Skin of body (tissue), 2 donors: ENCODE measurements around the gene COL17A1. TPM values are rescaled to one million over a fixed set of nuclear protein-coding genes. Genes with fewer than 3 reads are reported as not detected.

Source experiments
- DNase-seq: peaks from one replicate; lab custom pipeline; 2025; lab: John Stamatoyannopoulos, UW
- total RNA-seq: library from RNA; depleted of rRNA; stranded (reverse); fragments of >200 nt; gene quantifications from one replicate; pipeline ENCODE4 v1.2.3, GENCODE V29; 2014

COL17A1 gene
- total RNA-seq, 1 donor from 2014 or later = 128 TPM

DNA sequence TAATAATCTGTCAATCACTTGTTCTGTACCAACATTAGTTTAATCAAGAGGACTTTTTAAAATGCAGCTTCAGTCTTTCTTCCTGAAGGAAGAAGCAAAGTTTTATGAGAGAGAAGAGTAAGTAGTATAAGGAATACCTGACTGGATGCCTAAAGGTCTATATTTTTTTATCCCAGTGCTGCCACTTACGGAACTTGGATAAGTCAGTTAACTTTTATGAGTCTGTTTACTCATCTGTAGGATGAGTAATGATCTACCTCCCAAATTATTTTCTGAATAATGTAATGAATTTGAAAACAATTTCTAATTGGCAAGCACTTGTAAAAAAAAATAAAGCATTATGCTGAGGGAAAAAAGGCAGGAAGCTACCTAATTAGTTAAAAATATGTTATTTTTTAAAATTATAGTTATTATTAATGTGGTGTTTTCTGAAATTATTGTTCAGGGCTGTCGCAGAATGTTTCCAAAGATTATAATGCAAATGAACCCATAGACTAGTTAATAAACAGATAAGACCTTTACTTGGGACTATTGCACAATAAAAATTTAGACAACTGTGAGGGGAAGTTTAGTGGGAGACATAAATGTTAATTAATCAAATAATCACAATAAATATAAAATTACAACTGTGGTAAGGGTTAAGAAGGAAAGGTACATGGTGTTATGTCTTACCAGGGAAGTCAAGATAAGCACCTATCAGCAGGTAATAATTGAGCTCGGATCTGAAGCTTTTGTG is 94.1 kb downstream of the COL17A1 start:
- DNase-seq = no peak

- no peak for DNase-seq
These were observed 95.1 kb downstream of the COL17A1 start for GRCh38 chr10:103990531-103990930.

DNA sequence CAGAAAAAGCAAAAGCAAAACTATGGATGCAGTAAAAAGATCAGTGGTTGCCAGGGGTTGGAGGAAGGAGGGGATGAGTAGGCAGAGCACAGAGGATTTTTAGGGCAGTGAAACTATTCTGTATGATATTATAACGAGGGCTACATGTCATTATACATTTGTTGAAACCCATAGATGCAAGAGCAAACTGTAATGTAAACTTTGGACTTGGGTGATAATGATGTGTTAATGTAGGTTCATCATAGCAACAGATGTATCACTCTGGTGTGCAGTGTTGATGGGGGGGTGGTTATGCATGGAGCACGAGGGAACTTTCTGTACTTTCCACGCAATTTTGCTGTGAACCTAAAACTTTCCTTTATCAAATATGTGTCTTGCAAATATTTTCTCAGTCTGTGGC is 95.6 kb downstream of the COL17A1 start:
- no peak for DNase-seq

DNA sequence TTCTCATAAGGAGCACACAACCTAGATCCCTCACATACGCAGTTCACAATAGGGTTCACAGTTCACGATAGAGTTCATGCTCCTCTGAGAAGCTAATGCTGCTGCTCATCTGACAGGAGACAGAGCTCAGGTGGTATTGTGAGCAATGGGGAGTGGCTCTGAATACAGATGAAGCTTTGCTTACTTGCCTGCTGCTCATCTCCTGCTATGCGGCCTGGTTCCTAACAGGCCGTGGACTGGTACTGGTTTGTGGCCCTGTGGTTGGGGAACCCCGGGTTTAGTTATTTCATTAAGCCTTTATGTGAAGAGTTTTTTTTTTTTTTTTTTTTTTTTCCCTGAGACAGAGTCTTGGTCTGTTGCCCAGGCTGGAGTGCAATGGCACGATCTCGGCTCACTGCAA is 99.3 kb downstream of the COL17A1 start:
- DNase-seq = no peak

DNA sequence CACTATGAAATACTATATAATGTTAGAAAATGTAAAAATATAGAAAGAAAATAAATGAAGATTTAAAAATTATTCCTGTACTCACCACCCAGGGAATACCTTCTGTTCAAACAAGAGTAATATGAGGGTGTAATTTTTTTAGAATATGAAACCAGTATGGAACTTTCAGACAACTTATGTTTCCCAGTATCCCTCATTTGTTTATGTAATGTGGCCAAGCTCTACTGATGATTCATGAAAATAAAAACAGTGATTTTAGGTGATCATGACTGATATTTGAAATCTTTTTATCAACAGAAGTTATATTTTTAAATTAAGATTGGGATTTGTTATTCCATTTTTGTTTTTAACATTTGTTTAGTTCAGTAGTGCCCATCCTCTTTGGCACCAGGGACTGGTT is 100.0 kb downstream of the COL17A1 start:
- DNase-seq = no peak

DNA sequence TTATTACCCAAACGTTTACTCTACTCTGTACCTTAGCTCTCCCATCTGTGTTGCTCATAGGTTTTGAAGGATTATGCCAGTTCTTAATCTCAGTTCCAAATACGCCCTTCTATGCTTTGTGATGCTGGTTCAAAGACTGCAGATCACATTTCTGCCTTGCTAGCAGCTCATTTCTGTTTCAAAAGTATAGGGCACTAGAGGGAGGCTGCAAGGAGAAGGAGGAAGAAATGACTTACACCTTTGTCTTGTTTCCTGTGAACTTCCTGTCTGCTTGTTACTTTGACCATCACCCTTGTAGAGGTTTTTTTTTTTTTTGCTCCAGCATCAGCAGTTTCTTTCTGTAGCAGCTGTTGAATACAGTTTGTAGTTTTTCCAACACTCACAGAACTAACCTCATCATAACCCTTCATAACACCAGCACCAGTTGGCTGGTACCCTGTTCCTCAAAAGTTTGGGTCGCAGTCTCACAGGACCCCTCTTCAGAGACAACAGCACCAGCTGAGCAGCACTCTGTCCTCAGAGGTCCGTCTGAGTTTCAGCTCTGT is 102.2 kb downstream of the COL17A1 start:
- DNase-seq = no peak

GRCh38 chr10:103982639-103983038 is 103.0 kb downstream of the COL17A1 start:
- DNase-seq = no peak

Other genes with a start within 250 kb of the COL17A1 start
- gene SH3PXD2A, start 230.3 kb downstream of the COL17A1 start, total RNA-seq = 52.0 TPM
- 15.4 TPM for gene STN1, start 167.7 kb downstream of the COL17A1 start, total RNA-seq
- gene SLK, start 118.7 kb downstream of the COL17A1 start, total RNA-seq = 67.0 TPM
- 5.6 TPM for gene SFR1, start 36.3 kb upstream of the COL17A1 start, total RNA-seq
- 1.6 TPM for gene CFAP43, start 146.5 kb upstream of the COL17A1 start, total RNA-seq
- gene GSTO1, start 169.0 kb upstream of the COL17A1 start, total RNA-seq = 46.6 TPM
- 6.3 TPM for gene GSTO2, start 183.3 kb upstream of the COL17A1 start, total RNA-seq